ENCODE results near the gene POU6F2. TPM values are rescaled to one million over a fixed set of nuclear protein-coding genes. Genes with fewer than 3 reads are reported as not detected.

Gene POU6F2
- total RNA-seq, 3 donors from 2014 or later = under 0.01 TPM; not detected in 2

DNA sequence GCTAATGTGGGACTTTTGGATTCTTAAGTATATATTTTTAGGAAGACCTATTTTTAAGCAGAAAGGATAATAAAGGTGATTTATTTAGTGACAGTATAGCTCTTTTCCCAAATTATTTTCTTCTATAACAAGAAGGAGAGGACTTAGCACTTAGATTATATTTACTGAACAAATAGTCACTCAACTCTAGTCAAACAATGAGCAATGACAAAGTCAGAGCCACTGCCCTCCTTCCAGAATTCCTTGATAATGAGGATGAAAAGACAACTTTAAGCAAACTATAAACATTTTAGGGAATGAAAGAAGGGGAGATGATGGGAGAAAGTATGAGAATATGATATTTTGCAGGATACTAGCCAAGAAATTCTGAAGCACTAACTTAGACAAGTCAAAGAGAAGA lies 295.0 kb downstream of the POU6F2 start:
- Histone ChIP-seq H3K4me1 (no peaks in the 10 kb centered on the region), H3K4me3 (no peak overlapping the region), H3K27ac (no peak overlapping the region), H3K27me3 (no peaks in the 10 kb centered on the region), H3K36me3 (no peaks in the 10 kb centered on the region), H3K9me3 (no peaks in the 10 kb centered on the region)
- TF ChIP-seq, protein P1, sequence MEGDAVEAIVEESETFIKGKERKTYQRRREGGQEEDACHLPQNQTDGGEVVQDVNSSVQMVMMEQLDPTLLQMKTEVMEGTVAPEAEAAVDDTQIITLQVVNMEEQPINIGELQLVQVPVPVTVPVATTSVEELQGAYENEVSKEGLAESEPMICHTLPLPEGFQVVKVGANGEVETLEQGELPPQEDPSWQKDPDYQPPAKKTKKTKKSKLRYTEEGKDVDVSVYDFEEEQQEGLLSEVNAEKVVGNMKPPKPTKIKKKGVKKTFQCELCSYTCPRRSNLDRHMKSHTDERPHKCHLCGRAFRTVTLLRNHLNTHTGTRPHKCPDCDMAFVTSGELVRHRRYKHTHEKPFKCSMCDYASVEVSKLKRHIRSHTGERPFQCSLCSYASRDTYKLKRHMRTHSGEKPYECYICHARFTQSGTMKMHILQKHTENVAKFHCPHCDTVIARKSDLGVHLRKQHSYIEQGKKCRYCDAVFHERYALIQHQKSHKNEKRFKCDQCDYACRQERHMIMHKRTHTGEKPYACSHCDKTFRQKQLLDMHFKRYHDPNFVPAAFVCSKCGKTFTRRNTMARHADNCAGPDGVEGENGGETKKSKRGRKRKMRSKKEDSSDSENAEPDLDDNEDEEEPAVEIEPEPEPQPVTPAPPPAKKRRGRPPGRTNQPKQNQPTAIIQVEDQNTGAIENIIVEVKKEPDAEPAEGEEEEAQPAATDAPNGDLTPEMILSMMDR (IDR thresholded peaks at IDR 0.05) = no peak
- TF ChIP-seq POLR2A (IDR thresholded peaks at IDR 0.05) (no peak), POLR2AphosphoS5 (IDR thresholded peaks at IDR 0.05) (no peak)
- intact Hi-C loops (cut with DNase I; ENCODE audit: low total_unique reads) = no loop called here
- no peak for DNase-seq (ENCODE audit: low spot score in 2 of 2)

DNA sequence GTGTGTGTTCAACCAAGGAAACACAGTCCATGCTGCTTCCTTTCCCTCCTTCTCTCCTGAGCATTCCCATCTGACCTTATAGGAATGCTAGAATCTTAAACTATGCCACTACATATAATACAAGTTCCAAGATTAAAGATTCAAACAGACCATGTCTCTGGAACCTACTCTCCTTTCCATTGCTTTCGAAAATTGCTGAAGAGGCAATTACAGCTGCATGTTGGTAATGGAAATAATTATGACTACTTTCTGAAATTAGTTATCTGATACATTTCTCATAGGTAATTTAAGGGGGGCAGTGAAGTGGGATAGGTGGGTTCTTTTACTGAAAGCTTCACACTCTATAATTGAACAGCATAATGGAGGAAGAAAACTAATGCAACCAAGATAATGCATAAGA lies 302.6 kb downstream of the POU6F2 start:
- Histone ChIP-seq H3K4me3 (no peak overlapping the region), H3K4me1 (no peaks in the 10 kb centered on the region), H3K9me3 (no peaks in the 10 kb centered on the region), H3K27me3 (no peaks in the 10 kb centered on the region), H3K27ac (no peak overlapping the region), H3K36me3 (no peaks in the 10 kb centered on the region)
- intact Hi-C loops (cut with DNase I; ENCODE audit: low total_unique reads) = no loop called here
- no peak for DNase-seq (ENCODE audit: low spot score in 2 of 2)
- TF ChIP-seq, protein P1 (IDR thresholded peaks at IDR 0.05) = no peak
- TF ChIP-seq POLR2A (IDR thresholded peaks at IDR 0.05) = no peak
- no peak for TF ChIP-seq POLR2AphosphoS5 (IDR thresholded peaks at IDR 0.05)

DNA sequence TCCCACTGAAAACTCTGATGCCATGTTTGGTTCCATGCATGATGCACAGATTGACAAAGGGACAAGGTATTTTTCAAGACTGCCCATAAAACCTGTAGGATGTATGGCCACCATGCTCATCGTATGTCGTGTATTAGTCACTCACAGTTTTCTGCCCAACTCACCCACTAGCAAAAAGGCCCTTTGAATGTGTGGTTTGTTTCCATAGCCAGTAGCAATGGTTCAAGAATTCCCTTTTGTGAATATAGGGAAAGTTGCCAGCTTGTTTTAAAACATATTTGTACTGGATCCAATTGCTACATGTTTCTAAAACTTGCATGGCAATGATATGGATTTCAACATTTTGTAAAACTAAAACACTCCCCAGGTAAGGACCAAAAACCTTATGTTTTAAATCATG lies 307.5 kb downstream of the POU6F2 start:
- no peak overlapping the region for H3K4me3 ChIP-seq
- H3K36me3 ChIP-seq = no peaks in the 10 kb centered on the region
- H3K4me1 ChIP-seq = no peaks in the 10 kb centered on the region
- TF ChIP-seq POLR2A (IDR thresholded peaks at IDR 0.05) = no peak
- TF ChIP-seq POLR2AphosphoS5 (IDR thresholded peaks at IDR 0.05) = no peak
- TF ChIP-seq, protein P1 (IDR thresholded peaks at IDR 0.05) = no peak
- intact Hi-C loops (cut with DNase I; ENCODE audit: low total_unique reads) = no loop called here
- H3K27me3 ChIP-seq = no peaks in the 10 kb centered on the region
- no peaks in the 10 kb centered on the region for H3K9me3 ChIP-seq
- no peak for DNase-seq (ENCODE audit: low spot score in 2 of 2)
- no peak overlapping the region for H3K27ac ChIP-seq

DNA sequence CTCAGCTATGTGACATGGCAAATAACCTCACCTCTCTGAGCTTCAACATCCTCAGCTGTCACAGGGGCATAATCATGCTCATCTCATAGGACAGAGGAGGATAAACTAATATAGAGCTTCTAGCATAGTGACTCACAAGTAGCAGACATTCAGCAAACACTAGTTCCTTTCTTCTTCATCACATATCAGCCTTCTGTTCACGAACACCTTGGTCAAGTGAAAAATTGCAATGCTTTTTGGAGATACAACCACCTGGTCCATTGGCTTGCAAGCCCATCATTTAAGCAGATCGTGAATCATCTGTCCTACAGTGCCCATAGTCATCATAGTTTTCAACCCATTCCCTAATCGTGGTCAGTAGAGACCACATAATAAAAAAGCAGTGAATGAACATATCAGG lies 310.6 kb downstream of the POU6F2 start:
- intact Hi-C loops (cut with DNase I; ENCODE audit: low total_unique reads) = no loop called here
- TF ChIP-seq POLR2A (IDR thresholded peaks at IDR 0.05) (no peak), POLR2AphosphoS5 (IDR thresholded peaks at IDR 0.05) (no peak)
- TF ChIP-seq, protein P1 (IDR thresholded peaks at IDR 0.05) = no peak

DNA sequence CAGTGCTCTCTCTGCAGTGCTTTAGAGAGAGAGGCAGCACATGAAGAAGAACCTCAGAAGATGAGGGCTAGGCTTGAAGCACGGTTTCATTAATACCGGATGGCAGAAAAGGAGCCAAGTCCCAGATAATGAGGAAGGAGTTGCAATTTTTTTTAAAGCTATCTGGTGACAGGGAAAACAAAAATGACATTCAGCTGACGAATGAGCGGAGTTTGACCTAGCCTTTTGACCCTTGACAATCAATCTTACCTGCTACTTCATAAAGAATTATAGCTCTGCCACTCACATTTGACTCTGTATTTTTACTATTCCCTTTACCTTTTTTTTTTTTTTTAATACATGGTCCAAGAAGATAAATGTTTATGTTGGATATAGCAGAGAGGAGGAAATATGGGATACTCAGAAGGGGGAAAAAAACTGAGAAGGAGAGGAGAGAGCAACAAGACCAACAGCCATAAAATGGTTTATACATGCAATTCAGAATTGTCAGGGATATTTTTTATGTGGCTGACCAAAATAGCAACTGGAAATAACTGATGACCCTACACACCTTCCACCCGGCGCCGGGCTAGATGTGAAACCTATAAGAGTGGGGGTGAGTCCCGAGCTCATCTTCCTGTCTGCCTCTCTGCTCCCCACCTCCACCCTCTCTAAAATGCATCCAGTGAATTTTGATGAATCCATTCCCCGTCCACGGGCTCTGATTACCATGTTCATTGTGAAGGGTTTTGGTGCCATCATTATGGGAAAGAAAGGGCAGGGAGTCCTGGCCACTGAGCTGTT lies 314.1 kb downstream of the POU6F2 start:
- Histone ChIP-seq H3K36me3 (no peaks in the 10 kb centered on the region), H3K27ac (no peak overlapping the region), H3K4me1 (no peaks in the 10 kb centered on the region), H3K27me3 (no peaks in the 10 kb centered on the region), H3K9me3 (no peaks in the 10 kb centered on the region), H3K4me3 (no peak overlapping the region)
- TF ChIP-seq POLR2AphosphoS5 (IDR thresholded peaks at IDR 0.05) = no peak
- TF ChIP-seq POLR2A (IDR thresholded peaks at IDR 0.05) = no peak
- no peak for DNase-seq (ENCODE audit: low spot score in 2 of 2)
- intact Hi-C loops (cut with DNase I; ENCODE audit: low total_unique reads) = no loop called here

More for the DNA sequence above, 310.6 kb downstream of the POU6F2 start:
- Histone ChIP-seq H3K36me3 (no peaks in the 10 kb centered on the region), H3K27me3 (no peaks in the 10 kb centered on the region), H3K9me3 (no peaks in the 10 kb centered on the region), H3K27ac (no peak overlapping the region), H3K4me3 (no peak overlapping the region), H3K4me1 (no peaks in the 10 kb centered on the region)
- DNase-seq (ENCODE audit: low spot score in 2 of 2) = no peak

Data from breast epithelium (tissue), 4 donors.